ENCODE data around the gene MDP1.

GRCh38 chr14:24172261-24172860, 43.5 kb downstream of the MDP1 start:
- no peak for TF ChIP-seq ESRRG (CRISPR knock-in tag; IDR thresholded peaks at IDR 0.05)
- TF ChIP-seq RARB (CRISPR knock-in tag; IDR thresholded peaks at IDR 0.05) = no peak
- TF ChIP-seq ZFP30 (CRISPR knock-in tag; IDR thresholded peaks at IDR 0.05) = no peak
- TF ChIP-seq ARNTL (CRISPR knock-in tag; IDR thresholded peaks at IDR 0.05; ENCODE audit: borderline replicate concordance, low read depth) = no peak
- no peak for TF ChIP-seq ZNF8 (CRISPR knock-in tag; IDR thresholded peaks at IDR 0.05)
- TF ChIP-seq PATZ1 (CRISPR knock-in tag; IDR thresholded peaks at IDR 0.05; ENCODE audit: borderline replicate concordance) = no peak
- no peak for TF ChIP-seq CSDC2 (CRISPR knock-in tag; IDR thresholded peaks at IDR 0.05)
- TF ChIP-seq CSRNP3 (CRISPR knock-in tag; IDR thresholded peaks at IDR 0.05) = no peak
- no peak for TF ChIP-seq OSR1 (CRISPR knock-in tag; IDR thresholded peaks at IDR 0.05)
- TF ChIP-seq SNAI2 (CRISPR knock-in tag; IDR thresholded peaks at IDR 0.05) = no peak

All from SK-N-SH treated with all-trans-retinoic acid at 6 μM for 48 hours (cell line).